NB4 (cell line): Measurements from ENCODE around the gene PTS.
A peak's percentile ranks its signal among the peaks of the same experiment; 100 is the strongest.

Experiments used
- DNase-seq: peaks from one replicate; pipeline ENCODE4 v3.0.0; 2010; ENCODE audit warnings: low read depth
- H3K4me3 ChIP-seq: one replicate; pipeline ENCODE4 v1.5.1; 2011; ENCODE audit warnings: mild to moderate bottlenecking, low read depth, low read length, moderate library complexity
- MAX ChIP-seq: IDR thresholded peaks from 2 replicates; pipeline ENCODE4 v1.6.1; 2011; ENCODE audit warnings: low read depth, low read length
- MYC ChIP-seq: IDR thresholded peaks from 2 replicates; pipeline ENCODE4 v1.6.1; 2011; ENCODE audit warnings: low read depth, low read length
- POLR2A ChIP-seq: IDR thresholded peaks from 2 replicates; pipeline ENCODE4 v1.6.1; 2011; ENCODE audit warnings: mild to moderate bottlenecking; ENCODE audit not compliant: insufficient read length; ENCODE audit errors: extremely low read depth
- TF ChIP-seq, protein P1 (sequence below): IDR thresholded peaks from one replicate; pipeline ENCODE4 v1.5.1; 2012; ENCODE audit warnings: low read depth, low read length

Gene PTS

GRCh38 chr11:112253605-112254242 lies 27.5 kb downstream of the PTS start:
- no peak for DNase-seq
- no peak overlapping the region for H3K4me3 ChIP-seq
- TF ChIP-seq MAX (no peak), POLR2A (no peak), MYC (no peak)
- TF ChIP-seq, protein P1, sequence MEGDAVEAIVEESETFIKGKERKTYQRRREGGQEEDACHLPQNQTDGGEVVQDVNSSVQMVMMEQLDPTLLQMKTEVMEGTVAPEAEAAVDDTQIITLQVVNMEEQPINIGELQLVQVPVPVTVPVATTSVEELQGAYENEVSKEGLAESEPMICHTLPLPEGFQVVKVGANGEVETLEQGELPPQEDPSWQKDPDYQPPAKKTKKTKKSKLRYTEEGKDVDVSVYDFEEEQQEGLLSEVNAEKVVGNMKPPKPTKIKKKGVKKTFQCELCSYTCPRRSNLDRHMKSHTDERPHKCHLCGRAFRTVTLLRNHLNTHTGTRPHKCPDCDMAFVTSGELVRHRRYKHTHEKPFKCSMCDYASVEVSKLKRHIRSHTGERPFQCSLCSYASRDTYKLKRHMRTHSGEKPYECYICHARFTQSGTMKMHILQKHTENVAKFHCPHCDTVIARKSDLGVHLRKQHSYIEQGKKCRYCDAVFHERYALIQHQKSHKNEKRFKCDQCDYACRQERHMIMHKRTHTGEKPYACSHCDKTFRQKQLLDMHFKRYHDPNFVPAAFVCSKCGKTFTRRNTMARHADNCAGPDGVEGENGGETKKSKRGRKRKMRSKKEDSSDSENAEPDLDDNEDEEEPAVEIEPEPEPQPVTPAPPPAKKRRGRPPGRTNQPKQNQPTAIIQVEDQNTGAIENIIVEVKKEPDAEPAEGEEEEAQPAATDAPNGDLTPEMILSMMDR: no peak

GRCh38 chr11:112255067-112255720 lies 29.0 kb downstream of the PTS start:
- peak; percentile 9 for DNase-seq
- TF ChIP-seq MAX: no peak
- TF ChIP-seq POLR2A: no peak
- TF ChIP-seq MYC: no peak
- TF ChIP-seq, protein P1: no peak
- H3K4me3 ChIP-seq: no peak overlapping the region

DNA sequence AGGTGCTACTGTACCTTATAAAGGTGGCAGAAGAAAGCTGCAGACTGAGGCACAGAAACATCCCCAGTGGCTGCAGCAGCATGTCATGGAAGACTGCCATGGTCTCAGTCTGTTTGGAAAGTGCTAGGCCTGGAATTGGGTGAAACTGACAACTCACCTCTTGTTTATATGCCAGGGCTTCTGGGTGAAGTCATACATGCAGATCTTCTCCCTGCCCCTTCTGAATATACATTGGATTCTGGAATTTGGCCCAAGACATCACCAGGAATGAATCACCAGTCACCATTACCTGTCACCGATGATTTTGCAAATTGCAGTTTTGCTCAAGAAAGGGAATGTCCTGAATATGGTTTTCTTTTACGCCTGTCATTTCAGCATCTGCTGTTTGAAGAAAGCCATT lies 34.3 kb downstream of the PTS start, which contains the start of gene PLET1:
Gene PLET1 (minus strand): TSS at position 371 of the 400 bp plus-strand sequence. CDS start 271 bp downstream, at position 100.
- TF ChIP-seq MAX (no peak), POLR2A (no peak), MYC (no peak)
- TF ChIP-seq, protein P1: no peak
- no peak within 1 kb of the TSS for H3K4me3 ChIP-seq
- no peak for DNase-seq

DNA sequence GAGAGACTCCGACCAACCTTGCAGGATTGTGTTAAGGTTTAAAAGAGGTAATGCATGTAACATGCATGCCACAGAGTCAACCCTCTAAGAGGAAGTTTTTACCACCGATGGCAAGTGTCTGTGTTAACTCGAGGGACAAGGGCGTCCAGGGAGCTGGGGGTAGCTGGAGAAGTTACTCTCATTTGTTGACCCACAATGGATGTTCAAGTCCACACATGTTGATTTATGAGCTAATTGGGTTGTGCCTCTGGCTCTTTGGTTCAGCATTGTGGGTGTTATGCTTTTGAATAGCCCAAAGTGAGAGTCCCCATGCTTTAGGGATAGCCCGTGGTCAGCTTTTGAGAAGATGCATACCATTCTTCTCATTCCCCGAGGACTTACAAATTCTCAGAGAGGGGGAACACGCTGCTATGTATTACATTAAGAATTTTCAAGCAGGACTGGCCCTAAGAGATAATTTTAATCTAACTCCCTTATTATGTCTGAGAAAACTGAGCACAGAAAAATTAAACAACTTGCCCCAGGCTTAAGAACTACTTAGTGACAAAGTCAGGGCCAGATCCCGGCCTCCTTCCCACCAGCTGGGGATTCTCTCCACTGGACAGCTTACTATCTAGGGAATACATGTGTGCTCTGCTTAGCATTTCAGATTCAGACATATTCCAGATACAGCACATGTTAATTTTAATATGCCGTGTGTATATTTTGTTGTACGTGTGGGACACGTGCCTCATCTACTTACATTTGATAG lies 39.6 kb downstream of the PTS start:
- TF ChIP-seq POLR2A (no peak), MAX (no peak), MYC (no peak)
- TF ChIP-seq, protein P1: no peak
- H3K4me3 ChIP-seq: no peak overlapping the region
- DNase-seq: no peak

- no peak for DNase-seq
- TF ChIP-seq POLR2A: no peak
- TF ChIP-seq, protein P1: no peak
- no peak for TF ChIP-seq MYC
- TF ChIP-seq MAX: no peak
- H3K4me3 ChIP-seq: no peak overlapping the region
These were observed 40.2 kb downstream of the PTS start for GRCh38 chr11:112266410-112266778.
